ENCODE measurements around the gene AR. TPM values are rescaled to one million over a fixed set of nuclear protein-coding genes. Genes with fewer than 3 reads are reported as not detected.

Gene AR
- total RNA-seq, 1 experiment from 2014 or later: 18.2 TPM

GRCh38 chrX:67564475-67564874 is 20.7 kb downstream of the AR start:
- no peak for DNase-seq (ENCODE audit: low read depth)

GRCh38 chrX:67568769-67569168 is 24.9 kb downstream of the AR start:
- no peak for DNase-seq (ENCODE audit: low read depth)

- DNase-seq (ENCODE audit: low read depth): no peak
Observed at GRCh38 chrX:67570839-67571238, 27.0 kb downstream of the AR start.

- DNase-seq (ENCODE audit: low read depth): no peak
Observed at GRCh38 chrX:67574696-67575095, 30.9 kb downstream of the AR start.

GRCh38 chrX:67582436-67582835 is 38.6 kb downstream of the AR start:
- DNase-seq (ENCODE audit: low read depth): peak; percentile 55

GRCh38 chrX:67583171-67583570 is 39.4 kb downstream of the AR start:
- no peak for DNase-seq (ENCODE audit: low read depth)

GRCh38 chrX:67585401-67585800 is 41.6 kb downstream of the AR start:
- DNase-seq (ENCODE audit: low read depth): no peak

- DNase-seq (ENCODE audit: low read depth): peak; percentile 49
Observed at GRCh38 chrX:67587946-67588624, 44.3 kb downstream of the AR start.

GRCh38 chrX:67596839-67597790 is 53.3 kb downstream of the AR start:
- DNase-seq (ENCODE audit: low read depth): no peak

GRCh38 chrX:67599532-67599931 is 55.7 kb downstream of the AR start:
- no peak for DNase-seq (ENCODE audit: low read depth)

- DNase-seq (ENCODE audit: low read depth): peak; percentile 51
Observed at GRCh38 chrX:67601771-67602170, 58.0 kb downstream of the AR start.

- peak; percentile 93 for DNase-seq (ENCODE audit: low read depth)
Observed at GRCh38 chrX:67604979-67605703, 61.3 kb downstream of the AR start.

- DNase-seq (ENCODE audit: low read depth): peak; percentile 65
Observed at GRCh38 chrX:67607466-67607865, 63.6 kb downstream of the AR start.

GRCh38 chrX:67610282-67610681 is 66.5 kb downstream of the AR start:
- no peak for DNase-seq (ENCODE audit: low read depth)

- no peak for DNase-seq (ENCODE audit: low read depth)
Observed at GRCh38 chrX:67612231-67612630, 68.4 kb downstream of the AR start.

GRCh38 chrX:67613366-67613765 is 69.5 kb downstream of the AR start:
- DNase-seq (ENCODE audit: low read depth): peak; percentile 67

- DNase-seq (ENCODE audit: low read depth): peak; percentile 19
Observed at GRCh38 chrX:67613996-67614395, 70.2 kb downstream of the AR start.

GRCh38 chrX:67614423-67614822 is 70.6 kb downstream of the AR start:
- peak; percentile 91 for DNase-seq (ENCODE audit: low read depth)

- DNase-seq (ENCODE audit: low read depth): peak; percentile 77
Observed at GRCh38 chrX:67619253-67619652, 75.4 kb downstream of the AR start.

GRCh38 chrX:67622053-67622585 is 78.3 kb downstream of the AR start:
- DNase-seq (ENCODE audit: low read depth): no peak

GRCh38 chrX:67624325-67624724 is 80.5 kb downstream of the AR start:
- no peak for DNase-seq (ENCODE audit: low read depth)

- DNase-seq (ENCODE audit: low read depth): no peak
Observed at GRCh38 chrX:67635424-67635823, 91.6 kb downstream of the AR start.
